HCEC 1CT (cell line): ENCODE data around the gene GIPC3.
"Not testable (repeated sequence)": the region's sequence is repeated elsewhere in the genome, so short reads cannot be mapped to it uniquely, and the experiment has no call there.

ENCODE experiments used
- DNase-seq: peaks from one replicate; pipeline ENCODE4 v3.0.0-alpha.2; 2017

GIPC3 gene

GRCh38 chr19:3551792-3552095 lies 33.5 kb upstream of the GIPC3 start:
- DNase-seq, result no peak

GRCh38 chr19:3554254-3555083 lies 30.8 kb upstream of the GIPC3 start:
- no peak for DNase-seq

- no peak for DNase-seq
Measured at GRCh38 chr19:3555653-3556422, 29.4 kb upstream of the GIPC3 start.

GRCh38 chr19:3556423-3556977 lies 28.8 kb upstream of the GIPC3 start:
- DNase-seq, result no peak

GRCh38 chr19:3556978-3557460 lies 28.3 kb upstream of the GIPC3 start:
- DNase-seq, result peak; percentile 45

DNA sequence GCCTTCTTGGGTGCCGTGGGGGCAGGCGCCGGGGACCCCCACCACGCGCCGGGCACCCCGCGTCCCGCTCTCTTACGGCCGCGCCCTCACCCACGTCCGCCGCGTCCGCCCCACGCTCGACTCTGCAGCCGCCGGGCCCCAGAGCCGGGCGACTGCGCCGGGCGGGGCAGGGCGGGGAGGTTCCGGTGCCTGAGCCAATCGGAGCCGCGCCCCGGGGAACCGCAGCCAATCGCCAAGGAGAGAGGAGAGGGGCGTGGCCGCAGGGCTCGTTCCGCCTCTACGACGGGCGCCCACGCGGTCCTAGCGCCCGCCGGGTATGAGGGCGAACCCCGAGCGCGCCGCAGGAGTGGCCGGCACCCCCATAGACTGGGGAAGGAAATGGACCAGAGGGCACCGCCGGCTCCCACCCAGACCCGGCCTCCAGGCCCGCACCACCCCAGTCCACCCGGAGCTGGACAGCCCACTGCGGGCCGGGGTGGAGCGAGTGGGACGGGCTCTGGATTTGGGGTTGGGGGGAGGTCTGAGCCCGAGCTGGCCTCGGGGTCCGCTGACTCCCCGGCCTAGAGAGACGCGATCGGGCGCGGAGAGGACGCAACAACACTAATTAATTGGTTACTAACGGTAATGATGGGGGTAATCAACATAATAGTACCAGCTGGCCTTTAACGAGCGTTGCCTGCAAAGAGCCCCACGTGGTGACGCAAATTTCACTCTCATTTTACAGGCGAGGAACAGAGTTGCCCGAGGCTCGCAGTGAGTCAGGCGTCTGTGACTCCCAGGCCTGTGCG lies 27.6 kb upstream of the GIPC3 start, which contains the start of gene MFSD12:
Gene MFSD12, minus strand, starts transcription at position 126 of the 788 bp plus-strand sequence. CDS start 183 bp downstream, outside the sequence.
- DNase-seq, result peak; percentile 93

- DNase-seq, result no peak
Measured at GRCh38 chr19:3563709-3564524, 21.4 kb upstream of the GIPC3 start.

- no peak for DNase-seq
Measured at GRCh38 chr19:3565139-3565538, 20.1 kb upstream of the GIPC3 start.

GRCh38 chr19:3570042-3570441 lies 15.2 kb upstream of the GIPC3 start:
- not testable (repeated sequence) for DNase-seq

DNA sequence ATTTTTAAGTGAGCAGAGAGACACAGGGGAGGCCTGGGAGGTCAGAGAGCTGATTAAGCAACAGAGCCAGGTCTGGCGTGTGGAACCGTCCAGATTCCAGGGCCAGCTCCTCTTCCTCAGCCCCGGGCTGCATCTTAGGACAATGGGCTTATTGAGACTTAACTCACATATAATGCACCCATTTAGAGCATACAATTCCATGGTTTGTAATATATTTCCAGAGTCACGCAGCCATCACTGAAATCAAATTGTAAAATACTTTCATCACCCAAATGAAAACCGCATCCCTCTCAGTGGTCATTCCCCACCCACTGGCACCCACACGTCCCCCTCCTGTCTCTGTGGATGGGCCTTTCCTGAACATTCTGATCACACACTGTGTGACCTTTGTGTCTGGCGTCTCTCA lies 14.7 kb upstream of the GIPC3 start:
- no peak for DNase-seq

DNA sequence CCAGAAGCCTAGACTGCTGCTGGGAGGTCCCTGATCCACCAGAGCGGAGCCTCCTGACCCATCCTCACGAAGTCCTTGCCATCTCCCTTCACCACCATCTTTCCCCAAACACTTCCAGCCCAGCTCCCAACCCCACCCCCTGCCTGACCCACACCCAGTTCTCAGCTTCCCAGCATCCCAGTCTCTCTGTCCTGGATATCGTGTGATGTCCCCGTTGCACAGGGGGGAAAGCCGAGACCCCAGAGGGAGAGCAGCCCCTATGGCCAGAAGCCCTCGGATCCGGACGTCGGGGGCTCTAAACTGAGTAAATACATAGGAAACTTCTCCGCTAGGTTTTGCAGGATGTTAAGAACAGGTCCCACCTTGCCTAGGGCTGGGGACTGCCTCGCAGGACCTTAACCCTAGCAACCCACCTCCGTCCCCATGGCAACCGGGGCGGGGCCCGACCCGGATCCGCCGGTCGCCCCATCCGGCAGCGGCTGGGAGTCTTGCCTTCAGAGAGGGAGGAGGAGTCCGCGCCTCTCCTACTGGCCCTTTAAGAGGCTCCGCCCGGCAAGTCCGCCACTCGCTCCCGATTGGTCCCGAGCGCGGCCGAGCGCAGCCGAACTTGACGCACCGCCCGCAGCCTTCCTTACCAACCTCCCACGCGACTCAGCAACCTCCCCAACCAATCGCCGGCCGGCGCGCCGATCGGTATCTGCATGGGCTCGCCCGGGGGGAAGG lies 13.0 kb upstream of the GIPC3 start:
- DNase-seq, result peak; percentile 100

DNA sequence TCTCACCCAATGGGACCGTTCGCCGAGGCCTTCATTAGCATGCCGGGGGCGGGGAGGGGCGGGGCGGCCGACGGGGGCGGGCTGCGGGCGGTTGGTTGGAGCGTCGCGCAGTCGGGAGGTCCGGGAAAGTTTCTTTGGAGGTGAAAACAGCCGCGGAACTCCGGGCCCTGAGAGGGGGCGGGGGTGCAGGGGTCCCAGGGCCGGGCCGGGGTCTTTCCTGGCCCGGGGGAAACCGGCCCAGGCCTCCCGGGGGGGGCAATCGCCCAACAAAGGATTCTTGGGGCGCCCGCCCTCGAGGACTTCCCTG lies 12.5 kb upstream of the GIPC3 start, which contains the start of gene HMG20B:
Gene HMG20B, plus strand, starts transcription at position 90 of the 307 bp plus-strand sequence. CDS start 366 bp downstream, outside the sequence.
- DNase-seq, result no peak

DNA sequence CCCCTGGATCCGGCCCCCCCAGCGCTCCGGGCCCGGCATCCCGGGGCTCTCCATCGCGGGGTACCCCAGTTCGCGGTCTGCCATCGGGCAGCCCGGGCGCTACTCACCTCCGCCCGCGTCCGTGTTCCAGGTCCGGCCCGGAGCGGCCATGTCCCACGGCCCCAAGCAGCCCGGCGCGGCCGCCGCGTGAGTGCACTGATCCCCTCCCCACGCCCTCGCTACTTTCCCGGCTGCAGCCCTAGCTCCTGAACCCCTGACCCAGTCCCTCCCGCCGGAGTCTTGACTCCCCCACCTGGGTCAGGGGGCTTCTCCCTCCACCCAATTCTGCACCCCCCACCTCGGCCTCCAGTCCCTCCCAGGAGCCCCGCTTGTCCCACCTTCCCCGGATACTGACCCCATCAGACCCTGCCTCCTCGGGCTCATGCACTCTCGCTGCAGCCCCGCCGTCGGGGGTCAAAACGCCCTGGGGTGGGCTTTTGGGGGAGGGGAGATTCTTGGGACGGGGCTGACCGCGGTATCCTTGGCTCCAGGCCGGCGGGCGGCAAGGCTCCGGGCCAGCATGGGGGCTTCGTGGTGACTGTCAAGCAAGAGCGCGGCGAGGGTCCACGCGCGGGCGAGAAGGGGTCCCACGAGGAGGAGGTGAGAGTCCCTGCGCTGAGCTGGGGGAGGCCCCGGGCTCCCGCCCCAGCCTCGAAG lies 12.0 kb upstream of the GIPC3 start:
- no peak for DNase-seq

DNA sequence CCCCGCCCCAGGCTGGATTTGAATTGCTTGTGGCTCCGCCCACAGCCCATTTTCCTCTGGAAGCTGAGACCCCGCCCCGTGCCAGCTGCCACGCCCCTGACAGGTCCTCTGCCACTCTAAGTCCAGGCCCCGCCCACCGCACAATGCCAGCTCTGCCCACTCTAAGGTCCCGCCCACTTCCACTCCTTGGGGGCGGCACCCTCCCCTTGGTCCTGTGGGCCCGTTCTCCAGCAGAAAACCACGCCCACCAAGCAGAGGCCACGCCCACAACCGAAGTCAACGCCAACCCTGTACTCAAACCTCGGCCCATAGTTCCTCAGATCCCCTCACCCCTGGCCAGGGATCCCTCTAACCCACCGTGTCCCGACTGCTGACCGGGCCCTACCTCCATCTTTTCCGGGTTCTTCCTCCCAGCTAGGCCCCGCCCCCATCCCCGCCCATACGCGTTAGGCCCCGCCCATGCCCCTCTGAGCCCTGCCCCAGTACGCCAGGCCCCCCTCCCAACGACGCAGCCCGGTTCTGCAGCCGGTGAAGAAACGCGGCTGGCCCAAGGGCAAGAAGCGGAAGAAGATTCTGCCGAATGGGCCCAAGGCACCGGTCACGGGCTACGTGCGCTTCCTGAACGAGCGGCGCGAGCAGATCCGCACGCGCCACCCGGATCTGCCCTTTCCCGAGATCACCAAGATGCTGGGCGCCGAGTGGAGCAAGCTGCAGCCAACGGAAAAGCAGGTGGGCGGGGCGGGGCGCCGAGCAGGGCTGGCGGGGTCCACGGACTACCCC lies 11.2 kb upstream of the GIPC3 start:
- peak; percentile 95 for DNase-seq

DNA sequence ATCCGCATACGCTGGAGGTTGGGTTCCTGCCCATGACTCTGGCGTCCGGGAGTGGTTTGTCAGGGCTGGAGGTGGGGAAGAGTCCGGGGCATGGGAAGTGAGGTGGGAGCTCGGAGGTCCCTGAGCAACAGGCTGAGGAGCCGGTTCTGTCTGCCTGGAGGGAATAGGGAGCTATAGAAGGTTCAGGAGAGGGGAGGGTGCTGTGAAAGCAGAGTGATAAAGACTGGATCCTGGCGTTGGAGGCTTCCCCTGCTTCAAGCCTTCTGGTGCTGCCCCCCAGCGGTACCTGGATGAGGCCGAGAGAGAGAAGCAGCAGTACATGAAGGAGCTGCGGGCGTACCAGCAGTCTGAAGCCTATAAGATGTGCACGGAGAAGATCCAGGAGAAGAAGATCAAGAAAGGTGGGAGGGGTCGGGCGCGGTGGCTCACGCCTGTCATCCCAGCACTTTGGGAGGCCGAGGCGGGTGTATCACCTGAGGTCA lies 10.0 kb upstream of the GIPC3 start:
- no peak for DNase-seq

GRCh38 chr19:3575949-3576673 lies 9.2 kb upstream of the GIPC3 start:
- DNase-seq, result no peak

DNA sequence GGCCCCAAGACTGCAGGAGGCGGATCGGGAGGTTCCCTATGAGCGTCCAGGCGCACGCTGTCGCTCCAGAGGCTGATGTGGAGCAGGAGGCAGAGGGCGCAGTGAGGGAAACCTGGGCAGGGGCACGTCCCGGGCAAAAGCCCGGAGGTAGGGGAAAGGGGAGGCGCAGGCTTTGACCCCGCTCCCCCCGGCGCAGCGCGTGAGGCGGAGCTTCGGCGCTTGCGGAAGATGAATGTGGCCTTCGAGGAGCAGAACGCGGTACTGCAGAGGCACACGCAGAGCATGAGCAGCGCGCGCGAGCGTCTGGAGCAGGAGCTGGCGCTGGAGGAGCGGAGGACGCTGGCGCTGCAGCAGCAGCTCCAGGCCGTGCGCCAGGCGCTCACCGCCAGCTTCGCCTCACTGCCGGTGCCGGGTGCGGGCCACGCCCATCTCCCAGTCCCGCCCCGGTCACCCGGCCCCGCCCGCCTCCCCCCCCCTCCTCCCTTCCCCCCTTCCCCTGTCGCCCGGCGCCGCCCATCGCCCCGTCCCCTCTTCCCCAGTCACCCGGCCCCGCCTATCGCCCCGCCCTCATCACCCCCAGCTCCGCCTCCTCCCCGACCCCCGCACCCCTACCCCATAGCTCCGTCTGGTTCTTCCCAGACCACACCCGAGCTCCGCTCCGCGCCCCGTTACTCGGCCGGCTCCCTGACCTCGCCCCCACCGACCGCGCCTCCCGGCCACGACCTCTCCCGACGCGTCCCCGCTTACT lies 8.4 kb upstream of the GIPC3 start:
- no peak for DNase-seq

DNA sequence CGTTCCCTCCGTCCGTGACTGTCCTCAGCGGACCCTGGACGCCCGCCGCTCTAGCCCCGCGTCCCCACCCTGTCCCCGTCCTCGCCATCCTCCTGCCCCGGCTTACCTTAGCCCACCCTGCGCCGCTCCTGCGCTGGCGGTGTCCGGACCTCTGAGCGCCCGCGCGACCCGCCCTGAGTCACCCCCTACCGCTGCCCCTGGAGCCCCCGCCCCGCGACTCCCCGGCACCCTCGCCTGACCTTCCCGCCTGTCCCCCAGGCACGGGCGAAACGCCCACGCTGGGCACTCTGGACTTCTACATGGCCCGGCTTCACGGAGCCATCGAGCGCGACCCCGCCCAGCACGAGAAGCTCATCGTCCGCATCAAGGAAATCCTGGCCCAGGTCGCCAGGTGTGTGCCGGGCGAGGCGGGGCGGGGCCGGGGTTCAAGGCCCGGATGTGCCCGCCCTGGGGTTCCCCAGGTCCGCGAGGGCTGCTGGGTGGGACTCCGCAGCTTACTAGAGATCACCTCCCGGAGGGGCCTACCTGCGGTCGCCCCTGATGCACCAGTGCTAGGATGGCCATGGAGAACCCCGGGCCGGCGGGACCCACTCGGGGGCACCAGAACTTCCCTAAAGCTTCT lies 7.4 kb upstream of the GIPC3 start:
- DNase-seq, result no peak
